ENCODE results near the gene AASDH. TPM values are rescaled to one million over a fixed set of nuclear protein-coding genes. Genes with fewer than 3 reads are reported as not detected.

AASDH gene
- total and polyA plus RNA-seq, 12 donors, result 2.0 to 8.7 (median 6.2) TPM

- ATAC-seq (no peak), DNase-seq (no peak)
- intact Hi-C loops (cut with DNase I), result loop anchor here in 1 of 10 donors (10.0 kb wide), 1 partner anchor 102 kb away; a partner anchor contains a TSS
- Histone ChIP-seq H3K4me1 (peaks cover 0 to 27% (median 18%) of the 10 kb centered on the region in 9 donors), H3K27ac (no peak overlapping the region), H3K9me3 (no peaks in the 10 kb centered on the region), H3K36me3 (no peaks in the 10 kb centered on the region), H3K4me3 (no peak overlapping the region), H3K27me3 (no peaks in the 10 kb centered on the region)
- TF ChIP-seq, protein P1, sequence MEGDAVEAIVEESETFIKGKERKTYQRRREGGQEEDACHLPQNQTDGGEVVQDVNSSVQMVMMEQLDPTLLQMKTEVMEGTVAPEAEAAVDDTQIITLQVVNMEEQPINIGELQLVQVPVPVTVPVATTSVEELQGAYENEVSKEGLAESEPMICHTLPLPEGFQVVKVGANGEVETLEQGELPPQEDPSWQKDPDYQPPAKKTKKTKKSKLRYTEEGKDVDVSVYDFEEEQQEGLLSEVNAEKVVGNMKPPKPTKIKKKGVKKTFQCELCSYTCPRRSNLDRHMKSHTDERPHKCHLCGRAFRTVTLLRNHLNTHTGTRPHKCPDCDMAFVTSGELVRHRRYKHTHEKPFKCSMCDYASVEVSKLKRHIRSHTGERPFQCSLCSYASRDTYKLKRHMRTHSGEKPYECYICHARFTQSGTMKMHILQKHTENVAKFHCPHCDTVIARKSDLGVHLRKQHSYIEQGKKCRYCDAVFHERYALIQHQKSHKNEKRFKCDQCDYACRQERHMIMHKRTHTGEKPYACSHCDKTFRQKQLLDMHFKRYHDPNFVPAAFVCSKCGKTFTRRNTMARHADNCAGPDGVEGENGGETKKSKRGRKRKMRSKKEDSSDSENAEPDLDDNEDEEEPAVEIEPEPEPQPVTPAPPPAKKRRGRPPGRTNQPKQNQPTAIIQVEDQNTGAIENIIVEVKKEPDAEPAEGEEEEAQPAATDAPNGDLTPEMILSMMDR (IDR thresholded peaks at IDR 0.05), result no peak
Measured at GRCh38 chr4:56433280-56433679, 46.0 kb upstream of the AASDH start.

- Histone ChIP-seq H3K4me3 (no peak overlapping the region), H3K9me3 (no peaks in the 10 kb centered on the region), H3K27ac (no peak overlapping the region), H3K36me3 (no peaks in the 10 kb centered on the region), H3K4me1 (peaks cover 0 to 18% (median 11%) of the 10 kb centered on the region in 9 donors), H3K27me3 (no peaks in the 10 kb centered on the region)
- 93 to 100% methylated on average over 2 of the region's 2 CpGs for WGBS, 2 donors
- intact Hi-C loops (cut with DNase I), result loop anchor here in 1 of 10 donors (10.0 kb wide), 1 partner anchor 105 kb away; a partner anchor contains a TSS
- TF ChIP-seq, protein P1 (IDR thresholded peaks at IDR 0.05), result no peak
- DNase-seq (no peak), ATAC-seq (no peak)
Measured at GRCh38 chr4:56430203-56430602, 42.9 kb upstream of the AASDH start.

DNA sequence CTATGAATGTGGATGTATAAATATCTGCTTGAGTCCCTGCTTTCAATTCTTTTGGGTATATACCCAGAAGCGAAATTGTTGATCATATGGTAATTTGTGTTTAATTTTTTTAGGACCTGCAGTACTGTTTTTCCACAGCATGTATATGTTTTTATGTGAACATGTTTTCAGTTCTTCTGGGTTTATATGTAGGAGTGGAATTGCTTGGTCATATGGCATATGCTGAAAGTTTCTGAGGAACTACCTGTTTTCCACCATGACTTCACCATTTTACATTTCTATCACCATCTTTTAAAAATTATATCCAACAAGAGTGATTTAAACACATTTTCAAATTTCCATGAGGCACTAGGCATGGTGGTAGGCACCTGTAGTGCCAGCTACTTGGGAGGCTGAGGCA lies 39.9 kb upstream of the AASDH start:
- ATAC-seq (no peak), DNase-seq (no peak)
- intact Hi-C loops (cut with DNase I), result loop anchor here in 9 of 10 donors (5.0 to 10.0 kb wide), 6 partner anchors 108 to 408 kb away; a partner anchor contains a TSS
- Histone ChIP-seq H3K27me3 (no peaks in the 10 kb centered on the region), H3K4me1 (peaks cover 0 to 5% (median 0%) of the 10 kb centered on the region in 9 donors), H3K27ac (no peak overlapping the region), H3K9me3 (no peaks in the 10 kb centered on the region), H3K4me3 (no peak overlapping the region), H3K36me3 (no peaks in the 10 kb centered on the region)
- TF ChIP-seq, protein P1 (IDR thresholded peaks at IDR 0.05), result no peak
- WGBS, 2 donors, result 99 to 100% methylated on average over 1 of the region's 1 CpG

- DNase-seq (no peak), ATAC-seq (no peak)
- Histone ChIP-seq H3K27ac (no peak overlapping the region), H3K27me3 (no peaks in the 10 kb centered on the region), H3K36me3 (no peaks in the 10 kb centered on the region), H3K4me3 (no peak overlapping the region), H3K9me3 (no peaks in the 10 kb centered on the region), H3K4me1 (peaks cover 0 to 5% (median 0%) of the 10 kb centered on the region in 9 donors)
- intact Hi-C loops (cut with DNase I), result loop anchor here in 9 of 10 donors (5.0 to 10.0 kb wide), 6 partner anchors 109 to 409 kb away; a partner anchor contains a TSS
- 96 to 97% methylated on average over 6 of the region's 6 CpGs for WGBS, 2 donors
- TF ChIP-seq, protein P1 (IDR thresholded peaks at IDR 0.05), result no peak
Measured at GRCh38 chr4:56426273-56426672, 39.0 kb upstream of the AASDH start.

Measured in heart right ventricle (tissue), 16 donors.